SKM-1 treated with dmso at 0.1 percent for 144 hours (cell line): Measurements from ENCODE around the gene RTP4.
A peak's percentile ranks its signal among the peaks of the same experiment; 100 is the strongest.
"Not testable (repeated sequence)": the region's sequence is repeated elsewhere in the genome, so short reads cannot be mapped to it uniquely, and the experiment has no call there.

Source experiments
- DNase-seq: peaks from one replicate; lab custom pipeline; 2025; ENCODE audit not compliant: unreplicated experiment; lab: John Stamatoyannopoulos, UW

Gene RTP4

GRCh38 chr3:187369089-187369447 lies 883 bp downstream of the RTP4 start:
- DNase-seq: peak; percentile 35

GRCh38 chr3:187370051-187370450 lies 1.9 kb downstream of the RTP4 start:
- DNase-seq: no peak

- DNase-seq: no peak
These were observed 7.4 kb downstream of the RTP4 start for GRCh38 chr3:187375581-187375980.

GRCh38 chr3:187377842-187378241 lies 9.7 kb downstream of the RTP4 start:
- no peak for DNase-seq

GRCh38 chr3:187382609-187383151 lies 14.5 kb downstream of the RTP4 start:
- no peak for DNase-seq

- no peak for DNase-seq
These were observed 15.1 kb downstream of the RTP4 start for GRCh38 chr3:187383246-187383645.

- DNase-seq: no peak
These were observed 17.1 kb downstream of the RTP4 start for GRCh38 chr3:187385296-187385695.

- no peak for DNase-seq
These were observed 28.5 kb downstream of the RTP4 start for GRCh38 chr3:187396661-187397060.

GRCh38 chr3:187398955-187399354 lies 30.8 kb downstream of the RTP4 start:
- no peak for DNase-seq

- no peak for DNase-seq
These were observed 32.6 kb downstream of the RTP4 start for GRCh38 chr3:187400756-187401155.

GRCh38 chr3:187401856-187402255 lies 33.7 kb downstream of the RTP4 start:
- no peak for DNase-seq

GRCh38 chr3:187403768-187404288 lies 35.6 kb downstream of the RTP4 start:
- no peak for DNase-seq

- DNase-seq: no peak
These were observed 38.7 kb downstream of the RTP4 start for GRCh38 chr3:187406927-187407326.

- DNase-seq: not testable (repeated sequence)
These were observed 44.0 kb downstream of the RTP4 start for GRCh38 chr3:187411991-187412781.
